ENCODE results near the gene SUSD4. TPM values are rescaled to one million over a fixed set of nuclear protein-coding genes. Genes with fewer than 3 reads are reported as not detected.

The SUSD4 gene
- total RNA-seq, 2 donors from 2014 or later: 1.1 to 1.2 TPM

DNA sequence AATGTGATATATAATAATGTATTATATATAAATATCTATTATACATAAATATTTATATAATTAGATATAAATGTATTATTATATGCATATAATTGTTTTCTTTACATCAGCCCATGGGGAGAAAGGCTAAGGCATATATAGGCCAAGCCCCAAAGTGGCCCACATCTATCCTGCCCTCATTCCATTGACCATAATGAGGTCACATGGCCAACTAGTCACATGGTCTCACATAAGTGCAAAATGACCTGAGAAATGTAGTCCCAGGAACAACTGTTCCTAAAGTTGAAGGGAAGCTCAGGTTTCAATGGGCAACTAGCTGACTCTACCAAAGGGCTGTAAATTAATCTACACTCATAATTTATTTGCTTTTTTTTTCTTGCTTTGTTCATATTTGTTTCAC is 14.8 kb upstream of the SUSD4 start:
- H3K27ac Mint-ChIP-seq: no peak overlapping the region
- DNase-seq (ENCODE audit: low spot score in 2 of 2): no peak
- H3K36me3 Mint-ChIP-seq: no peaks in the 10 kb centered on the region
- no peak for ATAC-seq
- H3K9me3 Mint-ChIP-seq: peaks cover 0 to 10% of the 10 kb centered on the region in 2 donors

DNA sequence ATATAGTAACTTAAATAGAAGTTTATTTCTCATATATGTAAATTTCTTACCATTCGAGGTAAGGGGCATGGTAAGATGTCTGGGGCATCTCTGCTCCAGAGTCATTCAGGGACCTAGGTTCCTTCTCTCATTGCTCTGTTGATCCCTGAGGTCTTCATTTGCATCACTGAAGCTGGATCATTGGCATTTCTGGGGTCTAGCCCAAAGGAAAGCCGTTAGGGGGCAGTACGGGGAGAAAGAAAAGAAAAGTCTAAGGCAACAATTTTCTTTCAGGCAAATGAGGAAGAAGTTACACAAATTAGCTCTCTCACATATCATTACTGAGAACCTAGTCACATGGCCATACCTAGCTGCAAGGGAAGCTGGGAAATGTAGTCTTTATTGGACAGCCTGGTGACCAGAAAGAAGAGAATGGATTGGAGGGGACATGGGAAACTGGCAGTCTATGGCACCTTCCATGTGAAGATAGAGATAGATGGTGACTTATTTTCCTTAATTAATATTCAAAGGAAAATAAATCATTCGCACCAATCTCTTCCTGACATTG is 10.2 kb upstream of the SUSD4 start:
- H3K9me3 Mint-ChIP-seq: peaks cover 0 to 10% of the 10 kb centered on the region in 2 donors
- no peak overlapping the region for H3K27ac Mint-ChIP-seq
- DNase-seq (ENCODE audit: low spot score in 2 of 2) (no peak), ATAC-seq (no peak)
- H3K36me3 Mint-ChIP-seq: no peaks in the 10 kb centered on the region

DNA sequence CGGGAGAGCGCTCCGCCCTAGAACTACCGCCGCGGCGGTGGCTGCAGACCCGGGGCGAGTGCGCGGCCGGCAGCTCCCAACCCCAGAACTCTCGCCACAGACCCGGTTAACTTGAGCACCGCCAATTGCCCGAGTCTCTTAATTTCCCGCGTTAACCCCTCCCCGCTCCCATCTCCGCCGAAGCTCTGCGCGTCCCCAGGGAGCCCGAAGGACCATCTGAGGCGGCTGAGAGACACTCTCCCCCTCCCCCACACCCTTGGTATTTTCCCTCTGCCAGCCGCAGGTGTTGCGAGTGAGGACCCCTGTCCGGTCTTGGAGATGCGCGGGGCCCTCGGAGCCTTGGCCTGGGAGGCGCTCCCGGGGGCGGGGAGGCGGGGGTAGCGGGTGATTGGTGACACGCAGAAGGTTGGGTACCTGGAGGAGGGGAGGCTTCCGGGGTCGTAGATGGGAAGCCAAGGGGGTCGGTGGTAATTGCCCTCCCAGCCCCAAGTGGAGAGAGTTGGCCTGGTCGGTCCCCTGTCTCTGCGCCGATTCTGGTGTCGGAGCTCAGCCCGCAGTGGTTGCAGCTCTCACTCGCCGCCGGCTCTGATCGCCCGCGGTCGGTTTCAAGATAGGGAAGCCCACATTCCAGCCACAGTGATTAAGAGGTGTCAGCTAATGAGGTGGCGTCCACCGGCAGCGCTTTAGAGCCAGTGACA is 858 bp upstream of the SUSD4 start:
- ATAC-seq (peak in 1 of 2 donors; percentile 33), DNase-seq (ENCODE audit: low spot score in 2 of 2) (peak in 1 of 2 donors; percentile 6)
- no peak overlapping the region for H3K27ac Mint-ChIP-seq
- no peaks in the 10 kb centered on the region for H3K9me3 Mint-ChIP-seq
- no peaks in the 10 kb centered on the region for H3K36me3 Mint-ChIP-seq

DNA sequence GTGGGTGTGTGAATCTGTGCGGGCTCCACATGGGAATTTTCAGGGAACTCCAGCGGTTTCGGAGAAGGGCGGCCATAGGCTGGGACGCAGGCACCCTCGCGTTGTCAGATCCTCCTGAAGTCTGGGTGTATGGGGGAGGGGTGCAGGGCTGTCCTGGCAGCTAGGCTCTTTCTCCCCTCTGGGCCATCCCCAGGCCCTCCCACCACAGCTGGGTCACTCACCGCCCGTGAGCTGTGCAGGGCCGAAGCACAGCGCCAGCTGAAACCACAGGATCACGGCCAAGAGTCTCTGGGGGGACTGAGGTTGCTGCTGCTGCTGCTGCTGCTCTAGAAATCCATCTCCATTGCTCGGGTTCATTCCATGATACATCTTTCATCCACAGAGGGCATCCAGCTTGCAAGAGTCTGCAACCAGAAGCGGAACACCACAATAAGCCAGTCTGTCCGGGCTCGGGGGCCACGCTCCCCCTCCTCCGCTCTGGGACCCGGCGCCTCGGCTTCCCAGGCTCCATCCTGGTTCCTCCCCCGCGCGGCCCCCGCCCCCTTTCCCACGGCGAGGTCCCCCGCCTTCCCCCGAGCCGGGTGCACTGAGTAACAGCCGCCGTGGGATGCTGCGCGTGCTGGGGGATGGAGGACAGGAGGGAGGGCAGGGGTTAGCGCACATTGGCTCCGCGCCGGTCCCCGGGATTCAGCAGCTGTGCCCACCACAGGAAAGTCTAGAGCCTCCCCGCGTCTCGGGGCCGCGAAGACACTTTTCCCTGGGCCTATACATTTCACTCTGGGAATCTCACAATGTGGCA is 720 bp downstream of the SUSD4 start:
- peak; percentile 43 to 44 for ATAC-seq

DNA sequence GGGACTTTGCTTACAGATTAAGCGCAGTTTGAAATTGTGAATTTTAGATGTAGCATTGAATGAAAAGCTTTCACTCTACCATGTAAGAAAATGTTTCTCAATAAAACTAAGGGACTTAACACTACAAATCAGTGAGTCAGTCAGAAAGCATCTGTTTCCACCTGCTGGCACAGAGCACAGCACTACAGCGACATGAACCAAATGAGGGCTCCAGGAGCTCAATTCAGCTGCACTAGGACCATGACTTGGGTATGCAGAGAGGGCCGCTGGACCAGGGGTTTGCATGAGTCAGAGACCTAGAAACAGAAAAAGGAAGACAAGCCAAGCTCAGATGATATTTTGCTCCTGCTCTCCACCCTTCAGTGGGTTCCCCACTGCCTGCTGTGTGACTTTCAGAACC is 5.2 kb downstream of the SUSD4 start:
- Mint-ChIP-seq H3K36me3 (no peaks in the 10 kb centered on the region), H3K27ac (no peak overlapping the region), H3K9me3 (no peaks in the 10 kb centered on the region)
- DNase-seq (ENCODE audit: low spot score in 2 of 2) (no peak), ATAC-seq (peak in 1 of 2 donors; percentile 54)

More for the DNA sequence above, 720 bp downstream of the SUSD4 start:
- no peak overlapping the region for H3K27ac Mint-ChIP-seq
- peak in 1 of 2 donors; percentile 9 for DNase-seq (ENCODE audit: low spot score in 2 of 2)
- no peaks in the 10 kb centered on the region for H3K36me3 Mint-ChIP-seq
- H3K9me3 Mint-ChIP-seq: no peaks in the 10 kb centered on the region

DNA sequence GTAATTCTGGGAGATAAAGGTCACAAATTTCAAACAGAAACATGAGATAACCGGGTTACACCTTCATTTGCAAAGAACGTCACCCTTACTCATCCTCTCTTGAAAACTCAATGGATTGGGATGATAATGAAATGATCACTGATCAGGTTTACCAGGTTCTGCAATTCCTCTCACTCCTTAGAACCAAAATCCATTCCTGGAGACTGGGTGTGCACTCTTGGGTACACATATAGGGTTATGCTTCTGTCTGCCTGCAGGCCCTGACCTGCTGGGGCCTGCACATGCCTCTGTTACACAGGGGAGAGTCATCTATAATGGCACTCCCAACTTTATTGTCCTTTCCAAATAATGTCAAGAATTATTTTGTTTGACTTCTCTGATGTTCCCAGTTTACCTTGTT is 8.3 kb downstream of the SUSD4 start:
- Mint-ChIP-seq H3K9me3 (no peaks in the 10 kb centered on the region), H3K36me3 (no peaks in the 10 kb centered on the region), H3K27ac (no peak overlapping the region)
- DNase-seq (ENCODE audit: low spot score in 2 of 2) (no peak), ATAC-seq (no peak)

DNA sequence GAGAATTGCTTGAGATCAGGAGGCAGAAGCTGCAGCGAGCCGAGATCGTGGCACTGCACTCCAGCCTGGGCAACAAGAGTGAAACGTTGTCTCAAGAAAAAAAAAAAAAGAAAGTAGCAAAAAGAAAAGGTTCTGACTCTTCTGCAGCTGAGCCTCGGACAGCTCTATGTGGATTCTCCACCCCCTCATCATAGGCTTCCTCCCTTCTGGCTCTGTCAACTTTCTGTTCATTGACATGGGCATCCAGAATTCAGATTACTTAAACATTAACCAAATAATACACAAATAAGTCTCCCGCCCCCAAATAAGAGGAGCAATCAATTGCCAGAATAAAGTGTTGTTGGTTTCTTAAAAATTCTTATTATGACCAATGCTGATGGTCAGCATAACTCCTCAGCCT is 10.0 kb downstream of the SUSD4 start:
- ATAC-seq (no peak), DNase-seq (ENCODE audit: low spot score in 2 of 2) (no peak)
- no peak overlapping the region for H3K27ac Mint-ChIP-seq
- H3K36me3 Mint-ChIP-seq: no peaks in the 10 kb centered on the region
- no peaks in the 10 kb centered on the region for H3K9me3 Mint-ChIP-seq

DNA sequence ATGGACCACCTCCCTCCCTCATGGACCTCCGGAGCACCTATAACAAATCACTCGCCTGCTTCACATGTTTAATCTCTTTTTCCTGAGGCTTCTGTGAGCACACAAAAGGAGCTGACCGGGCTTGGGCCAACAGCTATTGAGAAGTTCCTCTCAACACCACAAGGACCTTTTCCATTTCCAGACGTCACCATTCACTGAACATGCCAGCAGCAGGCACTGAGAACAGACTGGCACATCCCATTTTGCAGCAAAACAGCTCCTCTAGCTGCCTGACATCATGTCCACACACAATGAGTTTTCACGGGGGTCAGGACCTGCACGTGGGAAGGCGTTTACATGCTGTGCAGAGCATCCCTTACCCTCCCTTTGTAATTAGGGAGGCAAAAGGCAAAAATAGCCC is 11.0 kb downstream of the SUSD4 start:
- no peaks in the 10 kb centered on the region for H3K9me3 Mint-ChIP-seq
- DNase-seq (ENCODE audit: low spot score in 2 of 2): no peak
- no peaks in the 10 kb centered on the region for H3K36me3 Mint-ChIP-seq
- H3K27ac Mint-ChIP-seq: no peak overlapping the region
- no peak for ATAC-seq

DNA sequence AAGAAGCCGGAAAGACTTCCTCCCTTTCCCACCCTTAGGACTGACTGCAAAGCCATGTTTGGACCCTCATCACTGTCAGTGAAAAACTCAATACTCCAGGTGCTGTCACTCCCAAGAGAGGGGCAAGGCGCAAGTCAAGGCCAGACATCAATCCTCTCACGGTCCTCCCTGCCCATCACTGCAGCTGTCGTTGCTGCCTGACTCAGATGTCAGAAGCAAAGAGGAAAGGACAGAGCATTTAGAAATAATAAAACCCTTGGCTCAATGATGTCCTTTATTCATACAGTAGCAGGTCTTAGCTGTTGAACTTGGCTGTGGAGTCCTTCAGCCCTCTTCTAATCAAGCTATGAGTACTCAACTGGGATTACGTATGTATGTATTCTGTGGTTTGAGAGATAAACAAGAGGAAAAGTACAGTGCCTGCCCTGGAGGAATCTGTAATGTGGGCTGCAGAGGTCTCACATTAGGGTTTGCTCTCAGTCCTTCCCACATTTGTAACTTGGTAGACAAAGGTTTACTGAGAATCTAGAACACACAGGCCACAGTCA is 13.5 kb downstream of the SUSD4 start:
- ATAC-seq: no peak
- H3K27ac Mint-ChIP-seq: no peak overlapping the region
- no peaks in the 10 kb centered on the region for H3K36me3 Mint-ChIP-seq
- H3K9me3 Mint-ChIP-seq: no peaks in the 10 kb centered on the region
- DNase-seq (ENCODE audit: low spot score in 2 of 2): no peak

DNA sequence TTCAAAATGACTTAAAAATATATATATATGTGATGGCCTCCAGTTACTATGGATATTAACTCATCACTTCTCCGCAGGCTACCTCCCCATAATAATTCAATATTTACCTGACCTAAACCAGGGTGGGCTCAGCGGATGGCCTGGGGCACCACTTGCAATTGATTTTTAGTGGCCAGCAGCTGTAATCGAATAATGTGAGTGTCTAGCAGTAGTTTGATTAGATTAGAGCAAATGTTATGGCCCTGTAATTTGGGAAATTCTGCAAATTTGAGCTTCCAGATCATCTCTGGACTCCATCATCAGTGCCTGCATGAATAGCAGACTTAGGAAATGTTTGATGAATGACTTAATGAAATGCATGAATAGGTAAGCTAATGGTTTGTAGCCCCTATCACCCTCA is 14.7 kb downstream of the SUSD4 start:
- DNase-seq (ENCODE audit: low spot score in 2 of 2): no peak
- no peaks in the 10 kb centered on the region for H3K36me3 Mint-ChIP-seq
- H3K9me3 Mint-ChIP-seq: no peaks in the 10 kb centered on the region
- H3K27ac Mint-ChIP-seq: no peak overlapping the region
- no peak for ATAC-seq

DNA sequence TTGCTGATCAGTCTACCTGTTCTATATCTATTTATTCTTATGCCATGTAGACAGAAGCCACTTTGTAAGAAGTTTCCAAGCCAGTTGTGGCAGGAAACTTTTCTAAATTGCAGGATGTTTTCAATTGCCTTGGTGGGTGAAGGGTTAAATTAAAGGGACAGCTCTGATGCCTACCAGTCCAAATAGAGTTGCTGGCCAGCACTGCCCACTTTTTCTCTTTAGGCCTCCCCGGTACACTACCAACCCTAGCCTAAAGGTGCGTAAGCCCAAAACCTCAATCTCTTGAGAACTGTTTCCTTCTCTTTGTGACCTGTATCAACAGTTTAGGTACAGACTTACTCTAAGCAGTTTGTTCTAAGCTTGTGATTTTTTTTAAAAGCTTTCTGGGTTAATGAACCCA is 15.5 kb downstream of the SUSD4 start:
- no peak for DNase-seq (ENCODE audit: low spot score in 2 of 2)
- H3K36me3 Mint-ChIP-seq: no peaks in the 10 kb centered on the region
- no peak for ATAC-seq
- H3K27ac Mint-ChIP-seq: no peak overlapping the region
- no peaks in the 10 kb centered on the region for H3K9me3 Mint-ChIP-seq

DNA sequence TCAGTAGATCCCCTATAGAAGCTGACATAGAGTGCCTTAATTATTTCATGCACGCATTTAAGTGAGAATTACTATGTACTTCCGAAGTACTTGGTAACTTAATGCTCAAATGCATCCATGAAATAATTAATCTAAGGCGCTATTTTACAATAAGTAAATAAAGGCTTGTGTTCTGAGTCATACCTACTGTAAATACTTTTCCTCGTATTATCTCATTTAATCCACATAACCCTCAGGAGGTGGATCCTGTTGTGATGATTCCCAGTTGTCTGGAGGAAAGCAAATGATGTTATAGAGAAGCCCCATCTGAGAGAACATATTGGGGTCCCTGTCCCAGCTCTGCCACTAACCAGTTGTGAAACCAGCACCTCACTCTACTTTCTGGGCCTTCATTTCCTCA is 16.4 kb downstream of the SUSD4 start:
- no peak for DNase-seq (ENCODE audit: low spot score in 2 of 2)
- no peak for ATAC-seq
- H3K9me3 Mint-ChIP-seq: no peaks in the 10 kb centered on the region

DNA sequence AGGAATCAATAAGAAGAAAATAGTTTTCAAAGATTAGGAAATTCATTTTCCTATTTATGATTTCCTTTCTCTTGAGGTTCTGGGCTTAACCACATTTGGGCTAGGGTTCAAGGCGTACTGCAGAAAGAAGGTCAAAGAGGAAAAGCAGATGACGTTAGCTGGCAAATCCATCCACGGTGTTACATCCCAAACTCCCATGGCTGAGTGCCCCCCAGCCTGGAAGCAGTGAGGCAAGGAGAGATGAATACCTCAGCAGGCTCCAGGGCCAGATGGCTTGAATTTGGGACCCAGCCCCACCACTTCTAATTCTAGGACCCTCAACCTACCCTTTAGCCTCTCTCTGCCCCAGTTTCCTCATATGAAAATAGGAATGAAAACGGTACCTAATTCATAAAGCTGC is 17.7 kb downstream of the SUSD4 start:
- no peak overlapping the region for H3K27ac Mint-ChIP-seq
- no peaks in the 10 kb centered on the region for H3K9me3 Mint-ChIP-seq
- no peak for ATAC-seq
- H3K36me3 Mint-ChIP-seq: no peaks in the 10 kb centered on the region
- no peak for DNase-seq (ENCODE audit: low spot score in 2 of 2)

More for the DNA sequence above, 16.4 kb downstream of the SUSD4 start:
- Mint-ChIP-seq H3K27ac (no peak overlapping the region), H3K36me3 (no peaks in the 10 kb centered on the region)

DNA sequence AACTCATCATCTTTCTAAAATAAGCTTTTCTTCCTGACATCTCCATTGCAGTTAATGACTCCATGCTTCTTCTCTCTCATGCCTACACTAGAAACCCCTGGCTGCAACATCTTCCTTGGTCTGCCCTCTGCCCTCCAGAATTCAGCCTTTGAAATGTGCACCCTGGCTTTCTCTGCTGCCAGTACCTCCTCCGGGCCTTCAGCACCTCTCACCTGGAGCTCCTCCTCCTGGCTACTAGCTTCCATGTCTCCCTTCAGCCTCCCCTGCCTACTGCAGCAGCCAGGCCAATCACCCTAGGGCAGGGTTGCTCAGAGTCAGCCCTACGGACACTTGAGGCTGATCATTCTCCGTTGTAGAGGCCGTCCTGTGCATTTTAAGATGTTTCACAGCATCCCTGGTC is 18.3 kb downstream of the SUSD4 start:
- Mint-ChIP-seq H3K36me3 (no peaks in the 10 kb centered on the region), H3K9me3 (no peaks in the 10 kb centered on the region), H3K27ac (no peak overlapping the region)
- ATAC-seq: no peak
- no peak for DNase-seq (ENCODE audit: low spot score in 2 of 2)

DNA sequence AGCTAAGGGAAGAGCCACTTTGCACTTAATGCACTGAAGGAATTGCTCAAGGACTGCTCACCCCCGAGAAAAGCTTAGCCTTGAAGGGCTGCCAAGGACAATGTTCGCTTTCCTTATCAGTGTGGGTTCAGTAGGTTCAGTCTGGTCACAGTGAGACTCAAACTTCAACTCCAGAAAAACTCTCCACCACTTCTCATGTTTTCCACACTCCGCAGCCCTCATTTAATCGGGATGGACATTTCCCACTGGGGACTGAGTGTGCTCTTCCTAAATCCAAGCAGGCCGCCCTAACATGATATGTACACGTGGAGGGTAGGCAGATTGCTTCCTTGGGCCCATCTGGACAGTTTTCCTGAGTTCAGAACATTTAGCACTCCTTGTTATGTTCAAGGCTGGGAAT is 19.5 kb downstream of the SUSD4 start:
- no peaks in the 10 kb centered on the region for H3K36me3 Mint-ChIP-seq
- no peak overlapping the region for H3K27ac Mint-ChIP-seq
- DNase-seq (ENCODE audit: low spot score in 2 of 2) (no peak), ATAC-seq (no peak)
- H3K9me3 Mint-ChIP-seq: no peaks in the 10 kb centered on the region

DNA sequence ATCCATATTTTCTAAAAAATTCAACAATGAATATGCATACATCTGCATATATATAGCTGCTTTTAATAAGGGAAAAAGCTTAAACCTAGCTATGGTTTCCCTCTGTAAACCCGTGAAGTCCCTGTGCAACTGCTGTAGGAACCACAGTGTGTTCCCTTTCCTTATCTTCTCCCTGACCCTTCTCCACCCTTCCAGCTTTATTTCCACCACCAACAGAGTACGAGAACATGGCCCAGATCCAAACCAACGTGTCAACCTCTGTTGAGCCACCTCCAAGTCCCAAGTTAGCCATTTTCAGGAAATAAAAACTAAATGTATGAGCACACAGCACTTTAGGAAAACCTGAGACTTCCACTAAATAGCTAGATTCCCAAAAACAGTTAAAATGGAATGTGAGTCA is 20.3 kb downstream of the SUSD4 start:
- Mint-ChIP-seq H3K36me3 (no peaks in the 10 kb centered on the region), H3K27ac (no peak overlapping the region), H3K9me3 (no peaks in the 10 kb centered on the region)
- ATAC-seq: no peak
- DNase-seq (ENCODE audit: low spot score in 2 of 2): no peak

DNA sequence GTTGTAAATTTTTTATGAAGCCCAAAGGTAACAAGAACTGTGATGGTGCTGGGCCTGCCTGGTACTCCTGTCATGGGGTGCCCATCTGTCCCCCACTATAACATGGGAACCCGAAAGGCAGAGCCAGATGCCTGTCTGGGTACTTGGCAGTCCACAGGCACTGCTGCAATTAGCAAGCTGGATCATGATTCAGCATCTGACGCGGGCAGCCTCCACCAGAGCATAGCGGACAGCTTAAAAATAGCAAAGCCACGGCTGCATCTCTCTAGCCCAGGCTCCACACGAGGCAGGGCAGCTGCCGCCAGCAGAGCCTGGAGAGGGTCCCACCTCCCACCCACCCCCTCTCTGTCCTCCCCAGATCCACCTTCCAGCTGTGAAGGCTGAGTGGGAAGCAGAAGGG is 22.9 kb downstream of the SUSD4 start:
- no peak for ATAC-seq

More for the DNA sequence above, 22.9 kb downstream of the SUSD4 start:
- Mint-ChIP-seq H3K36me3 (no peaks in the 10 kb centered on the region), H3K27ac (no peak overlapping the region), H3K9me3 (no peaks in the 10 kb centered on the region)
- no peak for DNase-seq (ENCODE audit: low spot score in 2 of 2)

All from activated naive CD4-positive, alpha-beta T cell treated with anti-CD3 and anti-CD28 coated beads, Interleukin-2, amount 50 U/mL, for 72 hours (primary cell).